GM21786 (cell line): ENCODE data around the gene VTI1B.

Experiments
- ATAC-seq: cut with Tn5 transposase; IDR thresholded peaks from one replicate; pipeline ENCODE4 v1.9.1; 2021; ENCODE audit not compliant: unreplicated experiment

The VTI1B gene

DNA sequence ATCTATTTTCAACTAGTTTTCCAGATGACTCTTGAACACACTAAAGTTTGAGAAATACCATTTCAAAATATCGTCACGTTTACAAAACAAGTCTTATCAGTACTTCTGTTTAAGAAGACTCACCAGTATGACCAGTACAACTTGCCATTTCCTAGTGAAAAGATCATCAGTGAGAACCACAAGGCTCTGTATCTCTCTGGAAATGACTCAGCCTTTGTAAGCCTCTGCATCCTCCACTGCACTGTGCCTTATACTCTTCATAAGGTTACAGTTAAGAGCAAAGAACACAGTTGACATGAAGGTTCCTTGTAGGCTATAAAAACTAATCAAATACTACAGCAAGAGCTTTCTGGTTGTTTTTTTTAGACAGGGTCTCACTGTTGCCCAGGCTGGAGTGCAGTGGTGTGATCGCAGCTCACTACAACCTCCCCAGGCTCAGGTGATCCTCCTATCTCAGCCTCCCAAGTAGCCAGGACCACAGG, 5.7 kb upstream of the VTI1B start:
- ATAC-seq = peak; percentile 99

DNA sequence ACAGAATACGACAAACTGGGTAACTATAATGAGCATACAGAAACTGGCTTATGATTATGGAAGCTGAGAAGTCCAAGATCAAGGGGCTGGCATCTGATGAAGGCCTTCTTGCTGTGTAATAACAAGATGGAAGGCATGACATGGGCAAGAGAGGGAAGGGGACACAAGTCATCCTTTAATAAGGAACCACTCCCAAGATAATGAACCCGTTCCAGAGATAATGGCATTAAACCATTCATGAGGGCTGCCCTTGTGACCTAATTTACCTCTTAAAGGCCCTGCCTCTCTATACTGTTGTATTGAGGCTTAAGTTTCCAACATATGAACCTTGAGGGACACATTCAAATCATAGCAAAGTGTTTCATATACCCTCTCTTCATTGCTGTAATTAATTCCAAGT, 4.6 kb upstream of the VTI1B start:
- no peak for ATAC-seq

DNA sequence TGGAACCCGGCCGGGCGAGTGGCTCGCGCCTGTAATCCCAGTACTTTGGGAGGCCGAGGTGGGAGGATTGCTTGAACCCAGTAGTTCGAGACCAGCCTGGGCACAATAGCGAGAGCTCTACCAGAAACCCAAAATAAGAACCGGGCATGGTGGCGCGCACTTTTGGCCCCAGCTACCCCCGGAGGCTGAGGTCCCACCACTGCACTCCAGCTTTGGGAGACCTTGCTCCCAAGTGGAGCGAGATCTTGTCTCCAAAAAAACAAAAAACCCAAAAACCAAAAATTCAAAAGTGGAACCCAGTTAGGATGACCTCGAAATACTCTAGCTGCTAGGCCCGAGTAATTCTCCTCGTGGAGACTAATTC, 769 bp upstream of the VTI1B start:
- ATAC-seq = no peak

DNA sequence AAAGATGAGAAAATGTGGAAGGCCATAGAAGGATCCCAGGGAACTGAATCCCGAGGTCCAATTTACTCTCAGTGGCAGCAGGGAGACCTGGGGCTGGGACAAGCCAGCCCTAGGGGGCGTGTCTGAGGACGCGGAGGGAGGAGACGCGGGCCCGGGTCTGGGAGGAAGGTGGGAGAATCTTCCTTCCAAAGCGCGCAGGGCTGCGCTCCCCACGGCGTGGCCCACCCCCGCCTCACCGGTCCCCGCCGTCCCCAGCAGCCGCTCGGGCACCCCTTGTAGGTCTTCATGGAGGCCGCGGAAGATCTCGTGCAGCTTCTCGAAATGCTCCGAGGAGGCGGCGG, 323 bp downstream of the VTI1B start:
- peak; percentile 51 for ATAC-seq

DNA sequence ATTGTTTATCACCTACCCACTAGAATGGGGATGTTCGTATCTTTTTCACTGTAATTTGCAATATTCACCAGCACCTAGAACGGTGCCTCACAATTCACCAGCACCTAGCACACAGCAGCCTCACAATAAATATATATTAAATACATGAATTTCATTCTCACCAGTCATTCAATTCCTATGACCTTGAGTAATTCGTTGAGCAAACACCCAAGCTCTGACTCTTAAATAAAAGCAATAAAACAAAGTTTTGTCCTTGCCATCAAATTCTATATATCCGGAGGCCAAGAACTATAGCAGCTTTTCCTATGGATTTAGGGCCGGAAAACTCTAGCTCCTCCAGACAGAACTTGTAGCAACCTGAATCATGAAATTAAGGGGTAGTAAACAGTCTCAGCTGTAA, 981 bp downstream of the VTI1B start:
- no peak for ATAC-seq

DNA sequence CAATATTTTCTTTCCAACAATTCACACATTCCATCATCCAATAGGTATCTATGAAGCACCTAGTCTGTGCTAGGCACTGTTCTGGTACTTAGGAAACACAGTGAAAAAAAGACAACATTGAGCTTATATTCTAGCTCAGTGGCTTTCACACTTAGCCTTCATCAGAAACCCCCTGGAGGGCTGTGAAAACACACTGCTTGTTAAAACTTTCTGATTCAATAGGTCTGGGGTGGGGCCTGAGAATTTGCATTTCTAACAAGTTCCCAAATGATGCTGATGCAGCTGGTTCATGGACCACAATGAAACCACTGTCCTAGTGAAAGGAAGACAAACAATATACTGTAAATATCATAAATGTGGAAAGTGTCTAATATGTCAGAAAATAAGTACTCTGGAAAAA, 5.9 kb downstream of the VTI1B start:
- ATAC-seq = no peak

DNA sequence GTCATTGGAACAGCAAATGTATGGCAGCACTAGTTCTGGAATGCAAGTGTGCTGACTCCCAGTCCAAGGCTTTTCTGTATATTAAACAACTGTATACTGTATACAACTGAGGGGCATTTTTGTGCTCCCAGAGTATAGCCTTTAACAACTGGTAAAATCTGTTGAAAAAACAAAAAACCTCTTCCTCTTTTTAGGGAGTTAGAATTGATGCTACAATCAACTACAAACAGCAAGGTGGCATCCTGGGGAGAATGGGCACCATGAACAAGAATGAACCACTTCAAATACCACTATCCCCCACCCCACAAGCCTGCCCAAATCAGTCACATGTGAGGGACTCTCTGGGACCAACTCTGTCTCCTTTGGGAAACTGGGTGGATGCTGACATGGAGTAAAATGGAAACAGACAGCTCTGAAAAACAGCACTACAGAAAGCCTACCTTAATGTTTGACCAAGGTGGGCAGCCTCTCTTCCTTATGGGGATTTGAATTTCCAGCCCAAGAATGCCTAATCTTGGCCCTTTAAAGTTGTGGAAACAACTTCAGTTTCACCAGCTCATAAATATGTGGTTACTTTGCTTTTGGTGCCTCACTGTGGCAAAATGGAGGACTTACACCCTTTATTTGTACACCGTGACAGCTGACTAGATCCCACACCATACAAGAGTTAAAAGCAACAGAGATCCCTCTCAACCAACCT, 7.5 kb downstream of the VTI1B start:
- no peak for ATAC-seq

DNA sequence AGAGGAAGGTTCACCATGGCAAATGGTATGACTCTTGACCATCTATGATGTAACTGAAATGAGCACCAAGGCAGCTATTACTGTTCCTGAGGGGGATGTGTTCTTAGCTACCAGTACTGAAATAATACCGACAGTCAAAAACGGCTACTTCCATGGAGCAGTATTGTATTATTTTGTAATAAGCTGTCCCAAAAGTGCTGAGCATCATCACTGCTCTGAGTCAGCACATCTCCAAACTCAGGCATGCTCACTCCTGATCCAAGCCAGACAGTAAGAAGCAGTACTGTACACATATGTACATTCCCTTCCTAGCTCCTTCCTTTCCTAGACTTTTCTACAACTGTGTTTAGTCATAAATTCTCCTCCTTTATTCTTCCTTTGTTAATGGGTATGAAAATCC, 8.6 kb downstream of the VTI1B start:
- ATAC-seq = no peak

DNA sequence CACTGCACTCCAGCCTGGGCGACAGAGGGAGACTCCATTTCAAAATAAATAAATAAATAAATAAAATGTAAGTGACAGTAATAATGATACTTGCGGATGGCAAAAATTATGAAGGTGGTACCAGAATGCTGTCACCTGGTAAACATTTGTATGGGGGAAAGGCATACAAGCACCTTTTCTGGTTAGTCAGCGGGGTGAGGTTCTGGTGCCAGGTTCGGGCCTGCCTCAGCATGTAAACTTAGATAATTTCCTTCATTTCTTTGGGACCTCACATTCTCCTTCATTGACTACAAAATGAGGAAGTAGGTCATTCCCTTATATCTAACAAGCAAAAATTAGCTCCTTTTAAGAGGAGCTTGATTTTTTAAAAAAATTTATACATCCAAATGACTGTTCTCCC, 10.8 kb downstream of the VTI1B start:
- ATAC-seq = no peak

DNA sequence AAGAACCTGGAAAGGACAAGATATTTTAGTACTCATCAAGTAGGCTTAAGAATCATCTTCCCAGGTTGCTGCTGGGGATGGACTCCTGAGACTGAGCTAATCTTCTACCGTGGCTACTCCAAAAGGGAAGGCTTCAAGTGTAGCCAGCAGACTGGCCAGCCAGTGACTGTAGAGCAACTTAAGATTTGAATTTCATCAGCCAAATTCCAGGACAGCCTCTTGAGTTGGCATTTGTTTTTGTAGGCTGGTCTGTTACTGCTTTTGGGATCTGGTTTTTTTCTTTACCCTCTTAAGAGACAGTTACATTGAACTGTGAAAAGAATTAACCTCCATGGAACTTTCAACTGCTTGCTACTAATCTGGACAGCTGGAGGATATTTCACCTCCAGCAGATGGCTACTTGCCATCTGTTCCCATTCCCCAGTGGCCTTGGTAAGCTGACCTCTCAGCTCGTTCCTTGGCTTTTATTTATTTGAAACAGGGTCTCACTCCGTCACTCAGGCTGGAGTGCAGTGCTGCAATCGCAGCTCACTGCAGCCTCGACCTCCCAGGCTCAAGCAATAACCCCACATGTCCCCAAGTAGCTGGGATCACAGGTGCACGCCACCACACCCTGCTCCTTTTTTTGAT, 20.7 kb downstream of the VTI1B start:
- ATAC-seq = no peak

DNA sequence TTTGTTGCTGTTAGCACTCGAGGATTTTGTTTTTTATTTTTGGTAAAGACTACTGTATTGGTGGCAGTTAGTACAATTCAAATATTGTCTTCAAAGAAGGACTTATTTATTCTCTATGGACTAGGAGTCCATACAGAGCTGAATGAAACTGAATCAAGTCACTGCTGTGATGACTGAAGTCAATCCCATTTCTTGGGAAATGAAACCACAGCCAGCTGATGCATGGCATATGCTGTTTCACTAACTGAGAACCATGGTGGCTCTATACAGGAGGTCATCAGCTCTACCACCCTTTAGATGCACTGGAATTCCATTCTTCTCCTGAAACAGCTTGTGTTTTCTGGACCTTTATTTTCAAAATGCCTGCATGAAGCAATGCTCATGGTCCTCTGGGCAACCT, 22.2 kb downstream of the VTI1B start:
- ATAC-seq = no peak

DNA sequence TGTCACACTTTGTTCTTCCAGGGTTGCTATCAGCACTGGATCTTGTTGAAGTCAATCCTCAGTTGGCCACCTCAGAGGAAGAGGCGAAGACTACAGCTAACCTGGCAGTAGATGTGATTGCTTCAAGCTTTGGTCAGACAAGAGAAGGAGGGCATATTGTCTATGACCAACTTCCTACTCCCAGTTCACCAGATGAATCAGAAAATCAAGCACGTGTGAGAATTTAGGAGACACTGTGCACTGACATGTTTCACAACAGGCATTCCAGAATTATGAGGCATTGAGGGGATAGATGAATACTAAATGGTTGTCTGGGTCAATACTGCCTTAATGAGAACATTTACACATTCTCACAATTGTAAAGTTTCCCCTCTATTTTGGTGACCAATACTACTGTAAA, 23.7 kb downstream of the VTI1B start:
- ATAC-seq = no peak

DNA sequence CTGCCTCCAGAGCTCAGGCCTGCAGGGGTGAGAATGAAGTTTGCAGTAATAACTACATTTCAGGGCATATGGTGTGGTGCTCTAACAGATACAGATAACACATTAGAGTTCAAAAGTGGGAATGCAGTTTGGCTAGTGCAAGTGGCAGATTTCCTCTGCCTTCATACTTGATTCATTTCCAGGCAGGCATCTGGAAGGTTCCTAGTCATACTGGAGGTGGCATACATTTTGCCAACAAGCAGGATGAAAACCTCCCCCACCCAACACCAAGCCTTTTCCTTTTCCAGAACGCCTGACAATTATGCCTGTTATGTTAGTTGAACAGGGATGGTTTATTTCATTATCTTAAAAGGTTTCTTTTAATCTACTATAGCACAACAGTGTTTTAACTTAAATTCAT, 24.3 kb downstream of the VTI1B start:
- no peak for ATAC-seq

DNA sequence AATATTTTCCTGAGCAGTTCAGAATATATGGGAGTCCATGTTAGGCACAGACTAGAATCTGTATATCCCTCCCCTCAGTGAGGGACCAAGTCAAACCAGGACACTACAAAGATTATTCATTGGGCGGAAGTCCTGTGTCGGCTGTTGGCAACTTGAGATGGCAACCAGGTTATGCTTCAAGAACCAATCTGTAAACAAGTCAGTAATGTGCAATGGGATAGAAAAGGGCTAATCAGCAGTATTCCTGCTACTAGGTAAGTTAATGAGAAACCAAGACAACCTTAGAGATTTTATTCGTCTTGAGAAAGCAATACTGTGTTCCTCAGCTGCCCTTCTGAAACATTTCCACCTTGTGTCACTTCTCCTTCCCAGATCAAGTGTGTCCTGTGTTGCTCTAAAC, 28.3 kb downstream of the VTI1B start:
- ATAC-seq = no peak

DNA sequence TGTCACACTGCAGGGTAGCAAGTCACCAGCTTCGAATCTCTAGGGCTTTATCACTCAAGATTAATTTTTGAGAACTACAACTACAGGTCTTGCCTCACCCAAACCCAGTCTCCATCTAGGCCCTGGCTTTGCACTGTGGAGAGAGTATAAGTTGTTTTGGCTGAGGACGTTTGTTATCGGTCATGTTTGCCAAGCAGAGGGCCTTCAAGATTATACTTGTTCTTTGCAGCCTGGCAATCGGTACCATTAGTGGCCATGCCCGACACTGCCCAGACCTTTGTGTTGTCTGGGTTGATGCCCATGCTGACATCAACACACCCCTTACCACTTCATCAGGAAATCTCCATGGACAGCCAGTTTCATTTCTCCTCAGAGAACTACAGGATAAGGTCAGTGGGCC, 29.0 kb downstream of the VTI1B start:
- no peak for ATAC-seq

DNA sequence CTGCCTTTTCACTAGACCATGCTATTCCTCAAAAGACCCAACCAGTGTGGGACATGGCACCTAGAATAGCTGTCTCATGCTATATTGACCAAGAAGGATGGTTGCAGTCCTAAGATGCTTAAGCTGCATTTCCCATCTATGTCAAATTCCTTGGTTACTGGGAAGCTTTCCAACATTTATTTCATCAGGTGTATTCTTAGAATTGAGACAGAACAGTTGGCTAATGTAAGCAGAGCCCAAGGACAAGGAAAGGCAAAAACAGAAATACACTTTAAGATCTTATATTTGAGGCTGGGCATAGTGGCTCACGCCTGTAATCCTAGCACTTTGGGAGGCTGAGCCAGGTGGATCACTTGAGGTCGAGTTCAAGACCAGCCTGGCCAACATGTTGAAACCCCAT, 30.0 kb downstream of the VTI1B start:
- no peak for ATAC-seq

DNA sequence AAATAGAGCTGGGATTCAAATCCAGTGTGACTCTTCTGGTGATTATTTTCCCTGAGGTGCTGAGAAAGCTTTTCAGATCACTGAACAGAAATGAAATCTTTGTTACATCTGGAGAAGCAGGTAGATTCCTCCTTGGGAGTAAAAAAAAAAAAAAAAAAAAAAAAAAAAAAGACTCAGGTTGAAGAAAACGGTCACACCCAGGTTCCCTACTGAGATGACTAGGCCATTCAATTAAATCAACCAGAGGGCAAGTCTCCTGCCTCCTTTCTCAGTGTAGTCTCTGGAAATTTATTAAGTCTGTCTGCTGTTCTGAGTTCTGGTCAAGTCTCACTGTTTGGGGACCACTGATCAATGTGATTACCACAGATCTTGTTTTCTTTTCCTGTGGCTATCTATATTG, 30.7 kb downstream of the VTI1B start:
- ATAC-seq = no peak

DNA sequence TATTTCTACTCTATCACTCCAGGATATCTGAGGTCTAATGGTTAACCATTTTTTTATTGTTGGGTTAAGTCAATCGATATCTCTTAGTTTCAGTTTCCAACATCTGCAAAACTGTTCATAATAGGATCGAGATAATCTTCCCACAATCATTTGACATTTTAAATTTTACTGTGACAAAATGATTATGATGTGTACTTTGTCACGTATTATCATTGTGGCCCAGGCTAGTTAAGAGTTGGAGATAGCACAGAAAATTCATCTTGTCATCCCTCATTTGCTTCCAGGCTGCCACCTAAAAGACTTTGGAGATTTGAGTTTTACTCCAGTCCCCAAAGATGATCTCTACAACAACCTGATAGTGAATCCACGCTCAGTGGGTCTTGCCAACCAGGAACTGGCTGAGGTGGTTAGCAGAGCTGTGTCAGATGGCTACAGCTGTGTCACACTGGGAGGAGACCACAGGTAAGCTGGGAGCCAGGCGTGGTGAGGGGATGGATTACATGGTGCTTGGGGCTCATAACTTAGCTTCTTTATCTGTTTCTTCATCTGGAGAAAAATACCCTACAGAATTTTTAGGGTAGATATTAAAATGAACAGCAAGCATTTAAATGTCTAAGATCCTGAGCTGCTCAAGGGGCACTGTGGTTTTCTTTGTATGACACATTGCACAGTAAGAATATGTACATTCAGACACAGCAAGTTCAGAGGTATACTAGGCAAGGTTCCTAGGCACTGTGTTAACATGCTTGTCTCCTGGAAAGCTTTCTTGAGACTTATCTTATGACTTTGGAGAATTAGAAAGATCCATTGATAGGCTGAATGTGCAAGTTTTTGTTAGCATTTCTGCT, 32.3 kb downstream of the VTI1B start:
- ATAC-seq = no peak

DNA sequence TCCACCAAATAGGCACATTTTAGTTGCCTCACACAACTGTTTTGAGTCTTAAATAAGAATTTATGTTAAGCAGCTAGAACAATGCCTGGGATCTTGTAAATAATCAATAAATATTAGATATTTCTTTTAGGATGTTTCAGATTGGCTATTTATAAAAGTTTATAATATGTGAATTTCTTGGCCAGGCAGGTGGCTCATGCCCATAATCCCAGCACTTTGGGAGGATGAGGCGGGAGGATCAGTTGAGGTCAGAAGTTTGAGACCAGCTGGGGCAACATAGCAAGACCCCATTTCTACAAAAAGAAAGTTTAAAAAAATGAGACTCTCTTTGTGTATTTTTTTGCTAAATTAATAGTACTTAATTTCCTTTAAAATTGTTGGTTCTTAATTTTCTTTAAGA, 33.0 kb downstream of the VTI1B start:
- no peak for ATAC-seq

DNA sequence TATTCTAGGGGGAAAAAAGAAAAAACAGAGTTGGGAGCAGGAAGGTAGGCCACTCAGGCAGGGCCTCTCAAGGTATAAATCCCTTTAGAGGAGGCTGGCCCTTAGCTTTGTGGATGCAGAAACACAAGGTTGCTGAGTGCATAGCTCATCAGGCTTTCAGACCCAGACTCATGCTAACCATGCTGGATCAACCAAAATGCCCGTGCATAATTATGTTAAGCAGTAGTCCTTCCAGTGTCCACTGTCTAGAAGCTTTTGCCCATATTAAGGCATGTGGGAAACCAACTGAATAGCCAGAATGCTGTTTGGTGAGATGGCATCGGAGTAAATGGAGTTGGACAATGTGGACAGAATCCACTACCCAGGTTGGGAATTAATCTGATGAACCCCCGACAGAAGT, 35.8 kb downstream of the VTI1B start:
- no peak for ATAC-seq

DNA sequence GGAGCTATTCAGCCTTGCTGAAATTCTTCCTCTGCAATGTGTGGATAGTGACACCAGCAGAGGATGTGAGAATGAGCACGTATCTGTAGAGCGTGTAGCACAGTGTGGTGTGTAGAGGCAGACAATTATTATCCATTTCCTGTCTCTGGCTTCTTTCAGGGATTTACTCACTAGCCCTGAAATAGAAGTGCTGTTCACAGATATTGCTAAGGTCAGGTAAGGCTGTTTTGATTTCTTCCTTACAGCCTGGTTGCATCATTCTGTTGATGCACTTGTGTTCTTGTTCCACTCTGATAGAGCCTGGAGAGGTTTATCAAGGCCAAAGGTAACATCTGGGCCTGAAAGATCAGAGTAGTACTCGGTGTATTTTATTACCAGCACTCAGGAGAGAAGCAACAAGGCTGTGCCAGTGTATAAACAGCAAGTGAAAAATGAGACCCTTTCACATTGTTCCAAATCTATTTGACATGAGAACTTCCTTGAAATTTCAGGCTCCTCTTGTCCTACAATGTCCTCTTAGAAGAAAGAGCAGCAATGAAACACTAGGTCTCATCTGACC, 38.0 kb downstream of the VTI1B start:
- peak; percentile 50 for ATAC-seq
